MM.1S (cell line): Measurements from ENCODE around the gene PSMB11.

Experiments
- CTCF ChIP-seq: fragments of 300-600 bp; sonication (generic); IDR thresholded peaks from 2 replicates; pipeline ENCODE4 v1.5.1; 2016; ENCODE audit warnings: antibody characterized with exemption, low read length, mixed read lengths
- EZH2 ChIP-seq: fragments of 300-600 bp; sonication (generic); optimal IDR thresholded peaks from 2 replicates; pipeline ENCODE3; 2017; ENCODE audit warnings: low read depth, mild to moderate bottlenecking, antibody characterized with exemption, low read length, mixed read lengths

GRCh38 chr14:23091294-23092225, 49.5 kb downstream of the PSMB11 start:
- TF ChIP-seq CTCF (no peak), EZH2 (no peak)
